Smooth muscle cell (in vitro differentiated cells): ENCODE results near the gene CACNA2D1. TPM values are rescaled to one million over a fixed set of nuclear protein-coding genes. Genes with fewer than 3 reads are reported as not detected.

Experiments
- DNase-seq: peaks from one replicate; lab custom pipeline; 2025; ENCODE audit not compliant: unreplicated experiment; lab: John Stamatoyannopoulos, UW
- H2AFZ ChIP-seq: fragments of 200-600 bp; sonication (generic); 2 replicates; pipeline ENCODE4 v1.6.0; 2016; ENCODE audit warnings: antibody characterized with exemption, low read depth, mild to moderate bottlenecking
- H3F3A ChIP-seq: fragments of 200-600 bp; sonication (generic); 2 replicates; pipeline ENCODE4 v1.6.0; 2017; ENCODE audit warnings: antibody characterized with exemption, low read depth
- H3K27ac ChIP-seq: fragments of 200-600 bp; sonication (generic); 2 replicates; pipeline ENCODE4 v1.5.1; 2016; ENCODE audit warnings: low read depth, mild to moderate bottlenecking
- H3K27me3 ChIP-seq: fragments of 200-600 bp; sonication (generic); 2 replicates; pipeline ENCODE4 v1.6.1; 2016; ENCODE audit warnings: low read depth, mild to moderate bottlenecking
- H3K36me3 ChIP-seq: fragments of 200-600 bp; sonication (generic); 2 replicates; pipeline ENCODE4 v1.5.1; 2016; ENCODE audit warnings: low read depth
- H3K4me1 ChIP-seq: fragments of 200-600 bp; sonication (generic); 2 replicates; pipeline ENCODE4 v1.5.1; 2016; ENCODE audit warnings: low read depth
- H3K4me2 ChIP-seq: fragments of 200-600 bp; sonication (generic); 2 replicates; pipeline ENCODE4 v1.6.0; 2016; ENCODE audit warnings: mild to moderate bottlenecking
- H3K4me3 ChIP-seq: fragments of 200-600 bp; sonication (generic); 2 replicates; pipeline ENCODE4 v1.5.1; 2016; ENCODE audit warnings: mild to moderate bottlenecking
- H3K79me2 ChIP-seq: fragments of 200-600 bp; sonication (generic); 2 replicates; pipeline ENCODE4 v1.6.0; 2016; ENCODE audit warnings: low read depth, mild to moderate bottlenecking
- H3K9ac ChIP-seq: fragments of 200-600 bp; sonication (generic); 2 replicates; pipeline ENCODE4 v1.6.0; 2016; ENCODE audit warnings: low read depth
- H3K9me3 ChIP-seq: fragments of 200-600 bp; sonication (generic); replicated peaks from 2 replicates; pipeline ENCODE4 v1.5.1; 2016; ENCODE audit warnings: low read depth
- H4K20me1 ChIP-seq: fragments of 200-600 bp; sonication (generic); 2 replicates; pipeline ENCODE4 v1.6.0; 2016; ENCODE audit warnings: low read depth
- WGBS: methylation state at CpG from one replicate; pipeline ENCODE4 v1.1.7; 2016; ENCODE audit warnings: low lambda C conversion rate; 5-methylcytosine and 5-hydroxymethylcytosine counted together
- polyA plus RNA-seq: library from polyadenylated mRNA; unstranded; fragments of >200 nt; fragmentation: Nextera tagmentation; extraction: Ambion mirVana; gene quantifications from 2 replicates; pipeline ENCODE4 v1.2.1, GENCODE V29; 2016
- total RNA-seq: library from RNA; depleted of rRNA; stranded (reverse); fragments of >200 nt; gene quantifications from 2 replicates; pipeline ENCODE4 v1.2.3, GENCODE V29; 2014
- TF ChIP-seq, protein P1 (sequence below): fragments of 200-600 bp; sonication (generic); IDR thresholded peaks from 2 replicates; pipeline ENCODE4 v1.5.1; 2017; ENCODE audit warnings: borderline replicate concordance, mild to moderate bottlenecking, antibody characterized with exemption; ENCODE audit not compliant: insufficient read depth, poor library complexity, severe bottlenecking

The CACNA2D1 gene
- total and polyA plus RNA-seq, 2 experiments from 2014 or later: 4.1 to 39.3 TPM

DNA sequence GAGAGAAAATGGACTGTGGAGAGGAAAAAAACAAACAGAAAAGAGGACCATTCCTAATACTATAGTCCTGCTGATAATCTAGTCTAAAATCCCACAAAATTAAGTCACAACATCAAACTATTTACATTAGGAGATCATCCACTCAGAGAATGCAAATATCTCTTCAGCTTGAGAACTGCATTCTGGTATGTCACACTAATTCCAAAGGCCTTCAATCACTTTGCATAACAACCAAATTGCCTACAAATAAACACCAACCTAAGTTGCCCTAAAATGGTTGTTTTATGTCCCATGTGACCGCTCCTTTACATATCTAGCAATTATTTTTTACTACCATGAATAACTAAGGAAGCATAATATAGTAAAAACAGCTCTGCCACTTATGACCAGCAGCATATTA, 264.3 kb downstream of the CACNA2D1 start:
- Histone ChIP-seq H3K4me1 (peaks cover 7% of the 10 kb centered on the region), H3K9me3 (no peaks in the 10 kb centered on the region), H3F3A (no peaks in the 10 kb centered on the region), H3K4me3 (no peak overlapping the region), H3K36me3 (no peaks in the 10 kb centered on the region), H3K9ac (no peak overlapping the region), H2AFZ (no peak overlapping the region), H4K20me1 (no peaks in the 10 kb centered on the region), H3K4me2 (no peak overlapping the region), H3K79me2 (no peaks in the 10 kb centered on the region), H3K27me3 (no peaks in the 10 kb centered on the region), H3K27ac (no peak overlapping the region)
- no peak for DNase-seq
- WGBS: 85% methylated on average over 1 of the region's 1 CpG
- TF ChIP-seq, protein P1, sequence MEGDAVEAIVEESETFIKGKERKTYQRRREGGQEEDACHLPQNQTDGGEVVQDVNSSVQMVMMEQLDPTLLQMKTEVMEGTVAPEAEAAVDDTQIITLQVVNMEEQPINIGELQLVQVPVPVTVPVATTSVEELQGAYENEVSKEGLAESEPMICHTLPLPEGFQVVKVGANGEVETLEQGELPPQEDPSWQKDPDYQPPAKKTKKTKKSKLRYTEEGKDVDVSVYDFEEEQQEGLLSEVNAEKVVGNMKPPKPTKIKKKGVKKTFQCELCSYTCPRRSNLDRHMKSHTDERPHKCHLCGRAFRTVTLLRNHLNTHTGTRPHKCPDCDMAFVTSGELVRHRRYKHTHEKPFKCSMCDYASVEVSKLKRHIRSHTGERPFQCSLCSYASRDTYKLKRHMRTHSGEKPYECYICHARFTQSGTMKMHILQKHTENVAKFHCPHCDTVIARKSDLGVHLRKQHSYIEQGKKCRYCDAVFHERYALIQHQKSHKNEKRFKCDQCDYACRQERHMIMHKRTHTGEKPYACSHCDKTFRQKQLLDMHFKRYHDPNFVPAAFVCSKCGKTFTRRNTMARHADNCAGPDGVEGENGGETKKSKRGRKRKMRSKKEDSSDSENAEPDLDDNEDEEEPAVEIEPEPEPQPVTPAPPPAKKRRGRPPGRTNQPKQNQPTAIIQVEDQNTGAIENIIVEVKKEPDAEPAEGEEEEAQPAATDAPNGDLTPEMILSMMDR: no peak

DNA sequence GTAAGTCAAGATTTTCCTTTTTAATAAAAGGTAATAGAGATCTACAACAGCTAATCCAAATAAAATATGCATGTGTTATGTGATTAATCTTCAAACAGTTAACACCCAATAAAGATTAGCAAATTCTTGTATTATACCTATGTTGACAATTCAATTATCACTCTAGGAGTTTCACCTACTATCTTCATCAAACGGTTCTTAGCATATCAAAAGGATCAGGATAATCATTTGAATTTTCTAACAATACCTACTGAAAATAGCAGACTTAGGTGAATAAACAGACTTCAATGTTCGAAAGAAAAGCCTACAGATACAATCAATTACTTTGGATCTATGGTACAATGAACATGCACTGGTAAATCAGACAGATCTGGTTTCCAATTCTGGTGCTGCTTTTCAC, 268.3 kb downstream of the CACNA2D1 start:
- H3K79me2 ChIP-seq: no peaks in the 10 kb centered on the region
- no peak overlapping the region for H3K27ac ChIP-seq
- peaks cover 7% of the 10 kb centered on the region for H3K4me1 ChIP-seq
- no peak overlapping the region for H2AFZ ChIP-seq
- H3K36me3 ChIP-seq: no peaks in the 10 kb centered on the region
- no peak for DNase-seq
- H4K20me1 ChIP-seq: no peaks in the 10 kb centered on the region
- TF ChIP-seq, protein P1: no peak
- H3K9ac ChIP-seq: no peak overlapping the region
- H3K4me3 ChIP-seq: no peak overlapping the region
- no peaks in the 10 kb centered on the region for H3K27me3 ChIP-seq
- WGBS: 41% methylated on average over 2 of the region's 2 CpGs
- H3K4me2 ChIP-seq: no peak overlapping the region
- H3K9me3 ChIP-seq: no peaks in the 10 kb centered on the region
- no peaks in the 10 kb centered on the region for H3F3A ChIP-seq

DNA sequence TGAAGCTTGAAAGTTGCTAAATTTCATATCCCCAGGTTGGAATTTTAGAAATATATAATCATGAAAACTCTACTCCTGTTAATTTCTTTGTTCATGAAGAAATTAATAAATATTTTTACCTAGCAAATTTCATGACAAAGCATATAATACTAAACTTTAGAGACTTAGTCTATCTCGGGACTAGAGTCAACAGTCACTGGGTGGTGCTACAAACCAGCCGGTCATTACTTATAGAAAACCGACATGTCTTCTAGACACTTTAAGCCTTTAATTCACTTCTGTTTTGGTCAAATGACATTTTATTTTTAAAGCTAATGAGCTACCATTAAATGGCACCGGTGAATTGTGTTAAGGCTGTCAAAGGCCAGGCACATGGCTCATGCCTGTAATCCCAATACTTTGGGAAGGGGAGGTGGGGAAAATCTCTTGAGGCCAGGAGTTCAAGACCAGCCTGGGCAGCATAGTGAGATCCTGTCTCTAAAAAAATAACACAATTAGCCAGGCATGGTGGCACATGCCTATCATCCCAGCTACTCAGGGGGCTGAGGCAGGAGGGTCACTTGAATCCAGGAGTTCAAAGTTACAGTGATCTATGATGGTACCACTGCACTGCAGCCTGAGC, 270.1 kb downstream of the CACNA2D1 start:
- TF ChIP-seq, protein P1: no peak
- DNase-seq: no peak
- 47% methylated on average over 4 of the region's 4 CpGs for WGBS
- Histone ChIP-seq H3K4me1 (peaks cover 7% of the 10 kb centered on the region), H3K9me3 (no peaks in the 10 kb centered on the region), H3K36me3 (no peaks in the 10 kb centered on the region), H3K79me2 (no peaks in the 10 kb centered on the region), H2AFZ (no peak overlapping the region), H3K4me2 (no peak overlapping the region), H4K20me1 (no peaks in the 10 kb centered on the region), H3K27ac (no peak overlapping the region), H3F3A (no peaks in the 10 kb centered on the region), H3K27me3 (no peaks in the 10 kb centered on the region), H3K4me3 (no peak overlapping the region), H3K9ac (no peak overlapping the region)

DNA sequence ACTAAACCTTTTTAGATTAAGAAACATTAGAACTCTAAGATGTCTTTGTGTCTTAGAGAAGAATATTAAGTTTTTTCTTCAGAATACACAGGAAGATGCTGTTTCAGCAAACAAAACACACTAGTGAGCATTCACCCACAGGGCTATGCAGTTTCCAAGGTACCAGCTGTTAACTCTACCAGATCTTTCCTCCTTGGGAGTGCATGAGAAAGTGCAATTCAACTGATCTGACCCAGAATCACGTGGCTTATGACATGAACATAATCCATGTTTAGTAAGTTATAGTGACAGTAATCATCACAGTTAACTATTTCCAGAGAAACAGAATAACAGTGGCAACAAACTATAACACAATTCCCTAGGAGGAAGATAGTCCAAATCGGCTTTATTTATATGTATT, 270.7 kb downstream of the CACNA2D1 start:
- whole genome bisulfite sequencing: 62% methylated on average over 2 of the region's 2 CpGs
- Histone ChIP-seq H3K9me3 (no peaks in the 10 kb centered on the region), H2AFZ (no peak overlapping the region), H4K20me1 (no peaks in the 10 kb centered on the region), H3K36me3 (no peaks in the 10 kb centered on the region), H3K27me3 (no peaks in the 10 kb centered on the region), H3K79me2 (no peaks in the 10 kb centered on the region), H3K4me2 (no peak overlapping the region), H3K4me3 (no peak overlapping the region), H3F3A (no peaks in the 10 kb centered on the region), H3K9ac (no peak overlapping the region), H3K4me1 (peaks cover 7% of the 10 kb centered on the region), H3K27ac (no peak overlapping the region)
- DNase-seq: no peak
- TF ChIP-seq, protein P1: no peak
